ENCODE data around the gene SNX4.

GRCh38 chr3:125461896-125462295 lies 58.1 kb downstream of the SNX4 start:
- TF ChIP-seq, protein P1, sequence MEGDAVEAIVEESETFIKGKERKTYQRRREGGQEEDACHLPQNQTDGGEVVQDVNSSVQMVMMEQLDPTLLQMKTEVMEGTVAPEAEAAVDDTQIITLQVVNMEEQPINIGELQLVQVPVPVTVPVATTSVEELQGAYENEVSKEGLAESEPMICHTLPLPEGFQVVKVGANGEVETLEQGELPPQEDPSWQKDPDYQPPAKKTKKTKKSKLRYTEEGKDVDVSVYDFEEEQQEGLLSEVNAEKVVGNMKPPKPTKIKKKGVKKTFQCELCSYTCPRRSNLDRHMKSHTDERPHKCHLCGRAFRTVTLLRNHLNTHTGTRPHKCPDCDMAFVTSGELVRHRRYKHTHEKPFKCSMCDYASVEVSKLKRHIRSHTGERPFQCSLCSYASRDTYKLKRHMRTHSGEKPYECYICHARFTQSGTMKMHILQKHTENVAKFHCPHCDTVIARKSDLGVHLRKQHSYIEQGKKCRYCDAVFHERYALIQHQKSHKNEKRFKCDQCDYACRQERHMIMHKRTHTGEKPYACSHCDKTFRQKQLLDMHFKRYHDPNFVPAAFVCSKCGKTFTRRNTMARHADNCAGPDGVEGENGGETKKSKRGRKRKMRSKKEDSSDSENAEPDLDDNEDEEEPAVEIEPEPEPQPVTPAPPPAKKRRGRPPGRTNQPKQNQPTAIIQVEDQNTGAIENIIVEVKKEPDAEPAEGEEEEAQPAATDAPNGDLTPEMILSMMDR (IDR thresholded peaks at IDR 0.05; ENCODE audit: low read depth, low read length) = no peak
- TF ChIP-seq POLR2A (IDR thresholded peaks at IDR 0.05; ENCODE audit: extremely low read depth, insufficient read length) (no peak), MAX (IDR thresholded peaks at IDR 0.05; ENCODE audit: low read depth, low read length) (no peak), MYC (IDR thresholded peaks at IDR 0.05; ENCODE audit: low read depth, low read length) (no peak)

All from NB4 (cell line).